GM12865 (cell line): ENCODE results near the gene TBC1D12.
A peak's percentile ranks its signal among the peaks of the same experiment; 100 is the strongest.
"Not testable (repeated sequence)": the region's sequence is repeated elsewhere in the genome, so short reads cannot be mapped to it uniquely, and the experiment has no call there.

Experiments used
- DNase-seq: peaks from one replicate; pipeline ENCODE4 v3.0.0; 2010; ENCODE audit warnings: low read depth
- H3K4me3 ChIP-seq: 2 replicates; pipeline ENCODE4 v1.5.1; 2011; ENCODE audit warnings: mild to moderate bottlenecking, low read depth, low read length, control low read depth
- TF ChIP-seq, protein P1 (sequence below): IDR thresholded peaks from 2 replicates; pipeline ENCODE4 v1.5.1; 2011; ENCODE audit warnings: low read length, control low read depth, low read depth, inconsistent platforms; ENCODE audit not compliant: insufficient read depth; ENCODE audit errors: missing control alignments

The TBC1D12 gene

DNA sequence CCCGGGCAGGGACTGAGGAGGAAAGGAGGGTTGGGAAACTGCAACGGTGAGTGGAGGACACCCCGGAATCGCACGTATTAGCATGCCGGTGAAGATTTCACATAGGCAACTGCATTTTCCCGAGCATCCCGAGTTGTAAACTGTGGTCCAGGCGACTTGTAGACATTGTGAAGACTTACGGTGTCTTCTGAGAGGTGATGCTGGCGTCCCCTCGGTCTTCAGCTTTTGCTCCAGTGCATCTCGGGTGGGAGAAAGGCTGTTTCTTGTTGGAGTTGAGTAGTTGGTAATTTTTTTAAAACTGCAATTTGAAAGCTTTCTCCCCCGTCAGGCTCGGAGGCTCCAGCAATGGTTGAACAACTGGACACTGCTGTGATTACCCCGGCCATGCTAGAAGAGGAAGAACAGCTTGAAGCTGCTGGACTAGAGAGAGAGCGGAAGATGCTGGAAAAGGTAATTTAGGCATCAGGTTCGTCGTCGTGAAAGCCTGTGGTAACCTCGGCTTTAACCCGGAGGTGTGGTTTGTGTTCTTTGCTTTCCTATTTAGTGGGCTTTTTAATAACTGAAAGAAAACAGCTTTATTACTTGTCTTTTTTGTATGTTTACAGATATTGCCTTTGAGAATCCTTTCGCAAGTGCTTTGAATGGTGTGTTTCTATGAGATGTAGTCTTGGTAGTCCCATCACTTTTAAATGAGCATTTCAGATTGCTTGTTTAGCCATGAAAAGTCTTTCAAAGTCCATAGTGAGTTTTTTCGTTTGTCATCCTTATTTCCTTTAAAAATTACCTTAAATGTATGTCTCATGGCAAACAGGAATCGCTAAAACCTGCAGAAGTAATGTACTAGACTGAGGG is 143.9 kb downstream of the TBC1D12 start:
- peak overlapping the region; percentile 62 for H3K4me3 ChIP-seq
- DNase-seq = peak; percentile 36

DNA sequence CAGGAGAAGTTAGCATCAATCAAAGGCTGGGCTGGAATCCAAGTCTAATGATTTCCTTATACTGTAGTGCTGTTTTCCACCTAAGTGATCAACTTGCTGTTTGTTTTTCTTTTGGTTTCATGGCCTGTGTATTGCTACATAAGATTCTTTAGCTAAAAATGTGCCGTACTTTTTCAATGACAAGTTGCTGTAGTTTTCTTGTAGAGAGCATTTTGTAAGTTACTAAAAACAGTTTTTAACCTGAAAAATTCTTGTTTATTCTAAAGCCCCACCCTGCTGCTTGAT is 144.5 kb downstream of the TBC1D12 start:
- H3K4me3 ChIP-seq = peak overlapping the region; percentile 62
- peak; percentile 22 for DNase-seq
- TF ChIP-seq, protein P1, sequence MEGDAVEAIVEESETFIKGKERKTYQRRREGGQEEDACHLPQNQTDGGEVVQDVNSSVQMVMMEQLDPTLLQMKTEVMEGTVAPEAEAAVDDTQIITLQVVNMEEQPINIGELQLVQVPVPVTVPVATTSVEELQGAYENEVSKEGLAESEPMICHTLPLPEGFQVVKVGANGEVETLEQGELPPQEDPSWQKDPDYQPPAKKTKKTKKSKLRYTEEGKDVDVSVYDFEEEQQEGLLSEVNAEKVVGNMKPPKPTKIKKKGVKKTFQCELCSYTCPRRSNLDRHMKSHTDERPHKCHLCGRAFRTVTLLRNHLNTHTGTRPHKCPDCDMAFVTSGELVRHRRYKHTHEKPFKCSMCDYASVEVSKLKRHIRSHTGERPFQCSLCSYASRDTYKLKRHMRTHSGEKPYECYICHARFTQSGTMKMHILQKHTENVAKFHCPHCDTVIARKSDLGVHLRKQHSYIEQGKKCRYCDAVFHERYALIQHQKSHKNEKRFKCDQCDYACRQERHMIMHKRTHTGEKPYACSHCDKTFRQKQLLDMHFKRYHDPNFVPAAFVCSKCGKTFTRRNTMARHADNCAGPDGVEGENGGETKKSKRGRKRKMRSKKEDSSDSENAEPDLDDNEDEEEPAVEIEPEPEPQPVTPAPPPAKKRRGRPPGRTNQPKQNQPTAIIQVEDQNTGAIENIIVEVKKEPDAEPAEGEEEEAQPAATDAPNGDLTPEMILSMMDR = no peak

More for the DNA sequence above, 143.9 kb downstream of the TBC1D12 start:
- TF ChIP-seq, protein P1 = no peak

DNA sequence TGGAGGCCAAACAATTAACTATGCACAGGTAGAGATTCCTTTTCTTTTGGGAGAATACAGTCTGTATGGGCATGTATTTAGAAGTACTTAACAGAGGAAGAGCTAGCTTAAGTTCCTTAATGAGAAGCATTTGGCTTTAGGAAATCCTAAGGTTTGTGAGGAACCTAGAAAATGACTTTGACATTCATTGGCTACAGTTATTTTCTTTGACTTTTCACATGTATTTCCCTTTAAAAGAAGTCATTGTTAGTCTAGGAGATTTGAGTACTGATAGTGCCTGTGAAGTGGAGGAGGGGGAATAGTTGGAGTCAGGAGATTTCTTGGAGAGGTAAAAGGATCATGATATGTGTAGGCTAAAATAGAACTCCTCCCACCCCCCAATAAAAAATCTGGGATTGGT is 146.9 kb downstream of the TBC1D12 start:
- TF ChIP-seq, protein P1 = no peak
- no peak overlapping the region for H3K4me3 ChIP-seq
- no peak for DNase-seq

DNA sequence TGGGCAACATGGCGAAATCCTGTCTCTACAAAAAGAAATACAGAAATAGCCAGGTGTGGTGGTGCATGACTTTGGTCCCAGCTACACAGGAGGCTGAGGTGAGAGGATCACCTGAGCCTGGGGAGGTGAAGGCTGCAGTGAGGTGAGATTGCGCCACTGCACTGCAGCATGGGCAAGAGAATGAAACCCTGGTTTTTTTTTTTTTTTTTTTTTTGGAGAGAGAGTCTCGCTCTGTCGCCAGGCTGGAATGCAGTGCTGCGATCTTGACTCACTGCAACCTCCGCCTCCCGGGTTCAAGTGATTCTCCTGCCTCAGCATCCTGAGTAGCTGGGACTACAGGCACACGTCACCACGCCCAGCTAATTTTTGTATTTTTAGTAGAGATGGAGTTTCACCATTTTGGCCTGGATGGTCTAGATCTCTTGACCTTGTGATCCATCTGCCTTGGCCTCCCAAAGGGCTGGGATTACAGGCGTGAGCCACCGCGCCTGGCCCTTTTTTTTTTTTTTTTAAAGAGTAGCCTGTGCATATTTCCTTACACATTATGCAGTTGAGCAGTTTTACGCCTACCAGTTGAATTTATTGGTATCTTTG is 165.5 kb downstream of the TBC1D12 start:
- DNase-seq, H3K4me3 ChIP-seq: not testable (repeated sequence)

DNA sequence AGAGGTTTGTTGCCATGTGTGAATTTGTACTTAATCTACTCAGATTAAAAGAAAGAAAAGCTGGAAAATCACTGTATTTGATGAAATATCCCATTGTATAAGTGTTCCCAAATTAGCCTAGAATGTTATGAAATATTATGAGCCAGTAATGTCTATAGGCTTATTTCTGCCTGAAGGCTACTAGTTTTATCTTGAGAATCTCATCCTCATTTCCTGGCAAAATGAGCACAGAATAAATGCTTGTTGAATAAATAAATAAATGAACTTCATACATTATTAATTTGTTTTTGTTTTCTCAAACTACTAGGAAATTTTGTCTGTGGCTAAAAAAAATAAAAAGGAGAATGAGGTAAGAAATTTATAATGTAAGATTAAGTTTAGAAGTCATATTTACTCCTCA is 168.7 kb downstream of the TBC1D12 start:
- no peak overlapping the region for H3K4me3 ChIP-seq
- no peak for DNase-seq
- TF ChIP-seq, protein P1 = no peak

DNA sequence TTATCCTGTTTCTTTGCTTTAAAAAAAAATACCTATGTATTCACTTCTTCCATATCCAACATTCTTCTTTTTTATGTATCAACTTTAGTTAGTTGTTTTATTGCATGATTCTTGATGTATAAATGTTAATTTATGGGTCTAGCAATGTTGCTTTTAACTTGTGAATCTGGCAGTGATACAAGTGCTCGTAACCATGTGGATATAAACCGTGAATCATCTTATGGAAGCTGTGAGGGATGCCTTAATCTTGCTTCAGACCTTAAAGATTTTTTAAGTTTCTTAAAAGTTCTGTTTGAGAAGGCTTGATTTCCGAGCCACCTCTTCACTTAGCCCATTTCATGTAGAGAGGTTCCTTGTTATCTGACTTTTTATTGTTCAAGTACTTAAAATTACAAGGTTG is 169.2 kb downstream of the TBC1D12 start:
- no peak overlapping the region for H3K4me3 ChIP-seq
- TF ChIP-seq, protein P1 = no peak
- no peak for DNase-seq

DNA sequence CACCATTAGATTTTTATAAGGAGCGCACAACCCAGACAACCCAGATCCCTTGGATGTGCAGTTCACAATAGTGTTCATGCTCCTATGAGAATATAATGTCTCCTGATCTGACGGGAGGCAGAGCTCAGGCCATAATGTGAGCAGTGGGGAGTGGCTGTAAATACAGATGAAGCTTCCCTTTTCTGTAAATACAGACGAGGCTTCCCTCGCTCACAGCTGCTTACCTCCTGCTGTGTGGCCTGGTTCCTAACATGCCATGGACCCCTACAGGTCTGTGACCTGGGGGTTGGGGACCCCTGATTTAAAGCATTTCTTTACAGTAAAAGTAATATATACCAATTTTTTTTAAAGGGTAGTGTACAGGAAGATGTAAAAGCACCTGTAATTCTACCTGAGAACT is 176.4 kb downstream of the TBC1D12 start:
- no peak for DNase-seq
- H3K4me3 ChIP-seq = no peak overlapping the region
- TF ChIP-seq, protein P1 = no peak
